Adrenal gland (tissue), 12 donors: ENCODE data around the gene DST. TPM values are rescaled to one million over a fixed set of nuclear protein-coding genes. Genes with fewer than 3 reads are reported as not detected.

Source experiments
- DNase-seq, 7 donors: peaks; one replicate each; pipeline ENCODE4 v3.0.0-alpha.2; 2019 to 2020
- H3K27ac ChIP-seq, 5 donors: fragments of 200-600 bp; sonication (generic) in 4 of 5; 1 replicate in 3 of 5; 2 replicates in 2 of 5; pipeline versions ENCODE4 v1.5.1 to v1.8.0; 2016 to 2020; ENCODE audit warnings: mild to moderate bottlenecking in 1 of 5
- H3K27me3 ChIP-seq: fragments of 200-600 bp; 2 replicates; pipeline ENCODE4 v1.8.0; 2021
- H3K36me3 ChIP-seq, 2 donors: fragments of 200-600 bp; replicated peaks in 1 of 2; 1 replicate in 1 of 2; 2 replicates in 1 of 2; pipeline versions ENCODE4 v1.5.1 to v1.8.0; 2018 to 2022
- H3K4me1 ChIP-seq, 2 donors: fragments of 200-600 bp; replicated peaks in 1 of 2; 1 replicate in 1 of 2; 2 replicates in 1 of 2; pipeline versions ENCODE4 v1.5.1 to v1.8.0; 2018 to 2021
- H3K4me3 ChIP-seq, 4 donors: fragments of 200-600 bp; sonication (generic) in 3 of 4; one replicate each; pipeline ENCODE4 v1.5.1; 2016 to 2018
- H3K9me3 ChIP-seq, 3 donors: fragments of 200-600 bp; sonication (generic) in 1 of 3; replicated peaks in 1 of 3; 1 replicate in 2 of 3; 2 replicates in 1 of 3; pipeline versions ENCODE4 v1.5.1 to v1.8.0; 2016 to 2021
- POLR2A ChIP-seq, 2 donors: fragments of 450-650 bp; IDR thresholded peaks; one replicate each; pipeline ENCODE4 v1.6.1; 2017; ENCODE audit warnings: antibody characterized with exemption in 2 of 2, mild to moderate bottlenecking in 2 of 2, moderate library complexity in 1 of 2
- WGBS, 4 donors: extraction: QIAGEN DNeasy Blood & Tissue Kit in 2 of 4; methylation state at CpG; one replicate each; pipeline versions ENCODE4 v1.1.5 to v1.1.7; 2013 to 2017; 5-methylcytosine and 5-hydroxymethylcytosine counted together
- intact Hi-C, 2 donors: fragments of 100-400 bp; cut with DNase I; formaldehyde crosslinking; loops; one replicate each; pipeline versions ENCODE4 v1.14.1 to v1.15.0; 2022 to 2023
- polyA plus RNA-seq, 3 donors: library from polyadenylated mRNA; stranded (reverse); fragments of 200-250 nt in 2 of 3; fragments of 350-450 nt in 1 of 3; fragmentation: Illumina TruSeq in 1 of 3; extraction: RNeasy Lipid Tissue Mini Kit (QIAGEN cat#74804) in 1 of 3; gene quantifications; one replicate each; pipeline ENCODE4 v1.2.3, GENCODE V29; 2013 to 2014
- total RNA-seq, 9 donors: library from RNA; depleted of rRNA in 4 of 9; stranded (reverse); fragments of >200 nt in 4 of 9; fragments of 120-200 nt in 1 of 9; fragmentation: NEBNext Ultra II Directional in 1 of 9; extraction: Animal tissue kit (Norgen Biotek cat#: 25700) in 1 of 9; gene quantifications; one replicate each; pipeline versions ENCODE4 v1.1.0 to v1.2.4, GENCODE V29; 2013 to 2023
- TF ChIP-seq, protein P1 (sequence below), 6 experiments: fragments of 450-650 bp in 4 of 6; fragments of 200-600 bp in 2 of 6; sonication (generic) in 1 of 6; IDR thresholded peaks; 1 replicate in 5 of 6; 2 replicates in 1 of 6; pipeline versions ENCODE4 v1.5.1 to v1.8.0; 2016 to 2021; ENCODE audit warnings: antibody characterized with exemption in 6 of 6, mild to moderate bottlenecking in 2 of 6, moderate library complexity in 1 of 6
- donor health status: healthy with polysubstance abuse.
- donor health status: Bipolar disorder and iron deficiency.
- donor health status: DM: yes; HTN: yes; CAD: no.
- donor health status: DM: no; HTN: no; CAD: no.
- donor health status: DM: no; HTN: no; CAD: no.
- donor health status: DM: yes; HTN: yes; CAD: no.

The DST gene
- total and polyA plus RNA-seq, 12 donors: 105 to 418 (median 265) TPM

DNA sequence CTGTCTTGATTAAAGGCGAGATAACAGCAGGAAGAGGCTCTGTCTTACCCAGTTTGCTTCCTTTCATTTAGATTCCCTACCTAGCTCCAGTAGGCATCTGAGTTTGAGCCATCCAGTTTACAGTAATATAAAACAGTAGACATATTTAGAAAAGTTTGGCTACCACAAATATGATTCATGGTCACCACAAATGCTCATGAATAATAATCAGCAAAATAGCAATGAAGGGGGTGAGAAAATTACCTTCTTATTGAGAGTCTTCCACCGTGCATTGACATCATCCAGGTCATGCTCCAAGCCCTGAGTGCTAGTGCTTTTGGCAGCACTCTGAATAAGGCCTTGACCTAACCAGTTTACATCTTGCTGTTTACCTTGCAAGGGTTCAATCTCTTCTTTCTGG is 106.2 kb downstream of the DST start:
- DNase-seq: no peak
- peaks cover 0 to 19% of the 10 kb centered on the region in 2 donors for H3K36me3 ChIP-seq
- H3K4me3 ChIP-seq: no peak overlapping the region
- no peak for TF ChIP-seq POLR2A (IDR thresholded peaks at IDR 0.05)
- TF ChIP-seq, protein P1, sequence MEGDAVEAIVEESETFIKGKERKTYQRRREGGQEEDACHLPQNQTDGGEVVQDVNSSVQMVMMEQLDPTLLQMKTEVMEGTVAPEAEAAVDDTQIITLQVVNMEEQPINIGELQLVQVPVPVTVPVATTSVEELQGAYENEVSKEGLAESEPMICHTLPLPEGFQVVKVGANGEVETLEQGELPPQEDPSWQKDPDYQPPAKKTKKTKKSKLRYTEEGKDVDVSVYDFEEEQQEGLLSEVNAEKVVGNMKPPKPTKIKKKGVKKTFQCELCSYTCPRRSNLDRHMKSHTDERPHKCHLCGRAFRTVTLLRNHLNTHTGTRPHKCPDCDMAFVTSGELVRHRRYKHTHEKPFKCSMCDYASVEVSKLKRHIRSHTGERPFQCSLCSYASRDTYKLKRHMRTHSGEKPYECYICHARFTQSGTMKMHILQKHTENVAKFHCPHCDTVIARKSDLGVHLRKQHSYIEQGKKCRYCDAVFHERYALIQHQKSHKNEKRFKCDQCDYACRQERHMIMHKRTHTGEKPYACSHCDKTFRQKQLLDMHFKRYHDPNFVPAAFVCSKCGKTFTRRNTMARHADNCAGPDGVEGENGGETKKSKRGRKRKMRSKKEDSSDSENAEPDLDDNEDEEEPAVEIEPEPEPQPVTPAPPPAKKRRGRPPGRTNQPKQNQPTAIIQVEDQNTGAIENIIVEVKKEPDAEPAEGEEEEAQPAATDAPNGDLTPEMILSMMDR (IDR thresholded peaks at IDR 0.05): no peak
- intact Hi-C loops: no loop called here
- no peaks in the 10 kb centered on the region for H3K27me3 ChIP-seq
- H3K4me1 ChIP-seq: peaks cover 20 to 69% of the 10 kb centered on the region in 2 donors
- 61 to 71% (median 69%) methylated on average over 2 of the region's 2 CpGs for WGBS, 4 donors
- no peak overlapping the region for H3K27ac ChIP-seq
- H3K9me3 ChIP-seq: no peaks in the 10 kb centered on the region

DNA sequence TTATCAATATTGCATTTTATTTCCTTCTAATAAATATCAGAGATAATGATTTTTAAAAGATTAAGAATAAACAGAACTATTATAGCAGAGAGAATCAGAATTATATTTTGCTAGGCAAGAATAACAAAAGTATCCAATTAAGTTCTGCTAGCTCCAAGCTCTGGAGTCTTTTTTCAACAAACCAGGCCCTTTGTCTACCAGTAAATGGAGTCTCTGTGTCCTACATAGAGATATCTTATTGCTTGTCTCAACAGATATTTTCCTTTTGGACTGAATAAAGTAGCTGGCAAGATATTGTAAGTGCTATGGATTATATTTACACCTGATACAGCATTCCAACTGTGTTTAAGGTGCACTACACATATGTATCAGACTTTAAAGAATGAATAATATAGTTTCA is 107.1 kb downstream of the DST start:
- TF ChIP-seq POLR2A (IDR thresholded peaks at IDR 0.05): no peak
- TF ChIP-seq, protein P1 (IDR thresholded peaks at IDR 0.05): no peak
- no peak for DNase-seq
- no peaks in the 10 kb centered on the region for H3K27me3 ChIP-seq
- H3K4me3 ChIP-seq: no peak overlapping the region
- H3K27ac ChIP-seq: no peak overlapping the region
- peaks cover 20 to 60% of the 10 kb centered on the region in 2 donors for H3K4me1 ChIP-seq
- H3K9me3 ChIP-seq: no peaks in the 10 kb centered on the region
- intact Hi-C loops: no loop called here
- peaks cover 0 to 24% of the 10 kb centered on the region in 2 donors for H3K36me3 ChIP-seq

DNA sequence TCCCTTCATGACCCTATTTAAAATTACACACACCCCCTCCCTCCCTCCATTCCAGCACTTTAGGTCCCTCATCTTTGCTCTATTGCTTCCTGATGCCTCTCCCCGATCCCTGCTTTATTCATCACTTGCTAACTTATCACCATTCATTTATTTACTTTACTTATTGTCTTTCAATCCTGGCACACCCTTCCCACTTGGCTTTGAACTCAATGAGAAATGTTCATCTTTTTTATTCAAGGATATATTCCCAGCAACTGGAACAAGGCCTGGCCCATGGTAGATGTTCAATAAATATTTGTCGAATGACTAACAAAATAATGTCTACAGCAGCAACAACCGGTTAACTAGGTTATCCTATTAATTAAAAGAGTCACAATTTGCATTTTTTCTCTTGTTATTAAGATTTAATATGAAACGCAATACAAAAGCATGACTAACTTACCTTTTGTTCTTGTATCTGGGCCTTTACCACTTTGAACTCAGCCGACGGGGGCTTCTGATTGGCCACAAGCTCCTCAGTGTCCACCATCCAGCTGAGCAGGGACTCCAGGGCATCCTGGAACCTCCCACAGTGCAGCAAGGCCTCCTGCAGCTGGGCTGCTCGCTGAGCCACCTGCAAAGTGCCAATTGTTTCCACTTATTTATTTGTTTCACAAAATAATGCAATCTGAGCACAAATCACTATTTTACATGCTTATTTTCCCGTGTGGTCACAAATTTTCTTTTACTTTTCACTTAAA is 107.8 kb downstream of the DST start:
- WGBS, 4 donors: 89 to 91% (median 90%) methylated on average over 8 of the region's 8 CpGs
- no peak overlapping the region for H3K27ac ChIP-seq
- no peaks in the 10 kb centered on the region for H3K27me3 ChIP-seq
- TF ChIP-seq, protein P1 (IDR thresholded peaks at IDR 0.05): no peak
- H3K4me1 ChIP-seq: peaks cover 14 to 52% of the 10 kb centered on the region in 2 donors
- no peaks in the 10 kb centered on the region for H3K9me3 ChIP-seq
- DNase-seq: no peak
- H3K4me3 ChIP-seq: no peak overlapping the region
- intact Hi-C loops: no loop called here
- H3K36me3 ChIP-seq: peaks cover 0 to 24% of the 10 kb centered on the region in 2 donors

DNA sequence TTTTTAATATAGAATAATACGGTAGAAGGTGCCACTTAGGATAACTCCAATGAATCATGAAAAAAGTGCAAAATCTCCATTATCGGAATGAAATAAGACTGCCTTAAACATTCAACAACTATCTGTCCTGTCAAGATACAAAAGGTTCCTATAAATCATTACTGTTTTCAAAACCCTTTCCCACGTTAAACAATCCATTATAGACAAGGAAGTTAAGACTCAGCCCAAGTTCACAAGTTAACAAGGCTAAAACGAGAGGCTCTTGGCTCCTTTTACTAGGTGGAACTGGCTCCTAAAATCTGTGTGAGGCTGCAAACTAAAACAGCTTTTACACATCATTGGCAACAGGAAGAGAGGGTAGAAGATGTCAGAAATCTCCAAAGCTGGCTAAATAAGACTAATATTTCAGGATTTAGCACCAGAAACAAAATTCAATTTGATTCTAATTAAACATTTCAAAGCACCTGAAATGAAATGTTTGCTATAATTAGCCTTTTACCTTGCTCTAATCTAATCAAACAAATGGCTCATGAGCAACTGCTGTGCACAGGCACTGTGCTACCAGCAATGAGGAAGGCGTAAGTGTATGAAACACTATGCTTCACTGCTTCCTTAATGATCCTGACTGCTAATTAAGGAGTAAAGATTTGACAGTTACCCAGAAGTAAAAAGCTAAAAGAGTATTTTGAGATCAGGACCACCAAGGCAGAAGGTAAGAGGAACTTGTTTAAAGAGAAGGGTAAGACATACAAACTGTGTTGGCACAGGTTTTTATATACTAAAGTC is 109.7 kb downstream of the DST start:
- Histone ChIP-seq H3K4me1 (peaks cover 3 to 34% of the 10 kb centered on the region in 2 donors), H3K9me3 (no peaks in the 10 kb centered on the region), H3K36me3 (peaks cover 0 to 39% of the 10 kb centered on the region in 2 donors), H3K27ac (no peak overlapping the region), H3K4me3 (no peak overlapping the region), H3K27me3 (no peaks in the 10 kb centered on the region)
- no peak for DNase-seq
- TF ChIP-seq POLR2A (IDR thresholded peaks at IDR 0.05): no peak
- TF ChIP-seq, protein P1 (IDR thresholded peaks at IDR 0.05): no peak
- WGBS, 4 donors: 74 to 81% (median 78%) methylated on average over 5 of the region's 5 CpGs
- intact Hi-C loops: no loop called here
